Adipose tissue (tissue), 3 donors: Measurements from ENCODE around the gene UBA52. TPM values are rescaled to one million over a fixed set of nuclear protein-coding genes. Genes with fewer than 3 reads are reported as not detected.
A peak's percentile ranks its signal among the peaks of the same experiment; 100 is the strongest.
"Not testable (repeated sequence)": the region's sequence is repeated elsewhere in the genome, so short reads cannot be mapped to it uniquely, and the experiment has no call there.

ENCODE experiments used
- H3K27ac ChIP-seq: one replicate; pipeline ENCODE4 v1.5.1; 2013; ENCODE audit warnings: low read depth, low read length
- WGBS, 3 donors: extraction: QIAGEN DNeasy Blood & Tissue Kit; methylation state at CpG; one replicate each; pipeline ENCODE4 v1.1.7; 2013; 5-methylcytosine and 5-hydroxymethylcytosine counted together
- polyA plus RNA-seq, 3 donors: library from polyadenylated mRNA; stranded (reverse); fragments of 200-250 nt; gene quantifications; one replicate each; pipeline ENCODE4 v1.2.3, GENCODE V29; 2013
- donor health status: healthy with polysubstance abuse.
- donor health status: Bipolar disorder and iron deficiency.
- donor health status: healthy.

UBA52 gene
- polyA plus RNA-seq, 3 donors, result 844 to 1,559 (median 1,492) TPM

- H3K27ac ChIP-seq, result peak within 1 kb of the TSS; percentile 52
- WGBS, 3 donors, result 0 to 1% (median 0%) methylated on average over 54 to 72 of the region's 72 CpGs
Measured at GRCh38 chr19:18588611-18589379, 17.1 kb downstream of the UBA52 start, which contains the start of gene REX1BD. REX1BD (plus strand) TSS chr19:18588798; CDS start chr19:18588802, 4 bp downstream.

GRCh38 chr19:18589380-18590272 lies 18.0 kb downstream of the UBA52 start:
- H3K27ac ChIP-seq, result peak overlapping the region; percentile 52
- WGBS, 3 donors, result 10 to 27% (median 14%) methylated on average over 40 to 52 of the region's 52 CpGs

DNA sequence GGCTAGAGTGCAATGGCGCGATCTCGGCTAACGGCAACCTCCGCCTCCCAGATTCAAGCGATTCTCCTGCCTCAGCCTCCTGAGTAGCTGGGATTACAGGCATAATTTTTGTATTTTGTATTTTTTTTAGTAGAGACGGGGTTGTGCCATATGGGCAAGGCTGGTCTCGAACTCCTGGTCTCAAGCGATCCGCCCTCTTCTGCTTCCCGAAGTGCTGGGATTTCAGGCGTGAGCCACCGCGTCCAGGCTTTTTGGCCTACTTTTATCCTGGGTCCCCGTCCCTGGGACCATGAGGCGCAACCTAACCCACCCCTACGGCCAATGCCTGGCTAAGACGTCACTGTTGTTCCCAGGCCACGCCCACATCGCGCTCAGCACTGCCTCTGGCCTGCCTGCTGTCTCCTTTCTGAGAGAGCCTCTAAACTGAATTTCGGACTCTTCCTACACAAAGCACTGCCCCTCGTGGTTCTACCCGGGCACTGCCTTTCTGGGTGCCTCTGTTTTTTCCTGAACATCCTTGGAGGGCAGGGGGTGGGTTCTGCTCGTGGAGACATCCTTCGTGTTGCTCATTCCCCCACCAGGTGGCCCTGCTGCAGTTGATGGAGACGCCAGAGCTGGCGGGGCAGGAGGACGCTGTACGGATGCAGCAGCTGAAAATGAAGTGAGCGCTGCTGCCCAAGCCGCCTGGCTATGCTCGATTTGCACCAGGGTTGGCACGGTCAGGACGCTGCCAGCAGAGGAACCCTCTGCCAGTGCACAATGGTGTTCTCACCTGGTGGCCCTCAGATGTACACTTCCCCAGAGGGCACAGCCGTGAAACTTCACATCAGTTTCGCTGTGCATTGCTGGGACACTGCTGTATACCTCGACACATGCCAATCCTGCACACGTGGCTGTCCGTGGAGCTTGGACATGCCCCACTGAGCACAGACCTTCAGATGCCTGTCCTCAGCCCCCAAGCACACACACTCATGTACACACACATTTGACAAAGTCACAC lies 18.9 kb downstream of the UBA52 start:
- H3K27ac ChIP-seq, result no peak overlapping the region
- 79 to 81% (median 81%) methylated on average over 40 of the region's 40 CpGs for WGBS, 3 donors

DNA sequence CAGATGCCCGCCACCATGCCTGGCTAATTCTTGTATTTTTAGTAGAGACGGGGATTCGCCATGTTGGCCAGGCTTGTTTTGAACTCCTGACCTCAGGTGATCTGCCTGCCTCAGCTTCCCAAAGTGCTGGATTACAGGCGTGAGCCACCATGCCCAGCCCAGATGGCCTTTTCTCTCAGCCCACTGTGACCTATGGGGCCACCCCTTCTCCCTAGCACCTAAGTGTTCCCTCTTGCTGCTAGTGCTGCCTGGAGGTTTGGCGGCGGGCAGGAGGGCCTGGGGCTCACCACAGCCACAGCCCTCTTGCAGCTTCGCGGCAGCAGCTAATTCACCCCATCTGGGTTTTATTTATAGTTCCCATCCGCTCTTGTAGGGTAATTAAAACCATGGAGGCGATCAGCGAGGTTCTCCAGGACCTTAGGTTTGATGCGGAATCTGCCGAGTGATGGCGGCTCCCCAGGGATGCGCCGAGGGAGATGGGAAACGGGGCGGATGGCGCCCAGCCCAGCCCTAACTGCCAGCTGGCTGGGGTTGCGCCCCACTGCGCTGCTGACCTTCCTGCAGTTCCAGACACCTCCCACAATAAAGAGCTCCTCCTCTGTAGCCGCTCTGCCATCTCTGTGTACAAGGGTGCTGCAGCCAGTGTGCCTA lies 20.2 kb downstream of the UBA52 start:
- 88 to 92% (median 91%) methylated on average over 22 of the region's 22 CpGs for WGBS, 3 donors
- H3K27ac ChIP-seq, result no peak overlapping the region

- 74 to 86% (median 85%) methylated on average over 5 of the region's 5 CpGs for WGBS, 3 donors
- not testable (repeated sequence) for H3K27ac ChIP-seq
Measured at GRCh38 chr19:18592732-18593131, 21.1 kb downstream of the UBA52 start.

- 38 to 42% (median 40%) methylated on average over 24 to 25 of the region's 25 CpGs for WGBS, 3 donors
- no peak overlapping the region for H3K27ac ChIP-seq
Measured at GRCh38 chr19:18593367-18594095, 21.9 kb downstream of the UBA52 start.

DNA sequence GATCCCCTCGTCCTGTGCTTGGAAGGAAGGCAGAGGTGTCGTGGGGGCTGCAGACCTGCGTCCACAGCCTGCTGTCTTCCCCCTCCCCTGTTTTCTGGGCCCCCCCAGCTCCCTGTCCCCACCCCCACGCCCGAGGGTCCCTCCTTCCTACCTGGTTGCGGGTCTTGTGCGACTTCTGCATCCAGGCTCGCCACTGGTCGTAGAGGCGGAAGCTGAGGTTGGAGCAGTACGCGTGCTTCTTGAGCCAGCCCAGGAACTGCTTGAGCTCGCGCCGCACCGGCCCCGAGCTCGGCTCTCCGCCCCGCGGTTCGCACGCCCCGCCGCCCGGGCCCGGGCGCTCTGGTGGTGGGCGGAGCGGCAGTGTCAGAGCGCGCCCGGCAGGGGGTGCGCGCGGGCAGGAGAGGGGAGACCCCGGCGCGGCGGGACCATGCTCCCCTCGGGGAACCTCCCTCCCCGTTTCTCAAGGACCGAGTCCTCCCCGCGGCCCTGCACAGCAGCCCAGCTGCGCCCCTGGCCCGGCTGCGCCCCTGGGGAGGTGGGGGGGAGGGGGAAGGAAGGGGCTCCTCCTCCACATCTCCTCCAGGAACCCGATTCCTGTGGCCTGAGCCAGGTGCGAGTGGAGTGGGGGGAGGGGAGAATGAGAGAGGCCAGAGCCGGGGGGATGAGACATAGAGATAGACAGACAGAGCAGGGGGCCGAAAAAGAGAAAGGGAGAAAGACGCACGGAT lies 22.6 kb downstream of the UBA52 start:
- no peak overlapping the region for H3K27ac ChIP-seq
- 1% methylated on average over 48 to 54 of the region's 54 CpGs for WGBS, 3 donors

DNA sequence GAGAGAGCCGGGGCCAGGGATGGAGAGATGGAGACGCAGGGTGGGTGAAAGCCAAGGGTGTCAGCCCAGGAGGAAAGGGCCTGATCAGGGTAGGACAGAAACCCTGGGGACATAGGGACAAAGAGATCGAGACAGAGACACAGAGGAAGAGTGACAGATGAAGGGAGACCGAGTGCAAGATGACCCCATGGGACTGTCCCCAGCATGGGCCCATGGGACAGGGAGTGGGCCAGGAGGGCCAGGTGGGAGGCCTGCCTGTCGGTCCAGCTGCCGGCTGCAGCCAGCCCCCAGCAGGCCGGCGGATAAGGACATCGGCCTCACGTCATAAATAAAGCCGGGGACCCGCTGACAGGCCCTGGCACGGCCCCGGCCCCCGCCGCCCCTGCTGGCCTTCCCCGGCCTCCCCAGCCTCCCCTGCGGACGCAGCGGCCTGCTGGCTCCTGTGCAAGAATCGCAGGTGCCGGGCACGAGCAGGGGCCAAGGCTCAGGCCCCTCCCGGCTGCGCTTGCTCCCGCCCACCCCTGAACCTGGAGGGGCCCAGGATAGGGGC lies 23.2 kb downstream of the UBA52 start:
- WGBS, 3 donors, result 16 to 27% (median 20%) methylated on average over 25 to 26 of the region's 26 CpGs
- H3K27ac ChIP-seq, result no peak overlapping the region

DNA sequence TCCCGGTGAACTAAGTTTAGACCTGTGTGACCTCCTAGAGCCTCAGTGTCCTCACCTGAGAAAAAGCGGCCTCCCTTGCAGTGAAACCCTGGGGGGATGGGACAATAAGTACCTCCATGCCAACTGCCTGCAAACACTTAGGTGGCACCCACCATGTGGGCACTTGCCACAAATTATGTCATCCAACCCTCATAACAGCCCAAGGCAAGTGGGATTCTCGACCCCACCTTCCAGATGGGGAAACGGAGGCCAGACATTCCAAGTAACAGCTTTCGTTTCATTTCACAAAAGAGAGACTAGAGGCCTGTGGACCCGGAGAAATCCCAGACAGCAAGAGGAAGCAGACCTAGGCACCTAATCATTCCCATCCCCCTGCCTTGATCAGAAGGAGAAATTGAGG lies 23.8 kb downstream of the UBA52 start:
- H3K27ac ChIP-seq, result no peak overlapping the region
- 64 to 81% (median 78%) methylated on average over 6 of the region's 6 CpGs for WGBS, 3 donors

GRCh38 chr19:18596752-18597157 lies 25.1 kb downstream of the UBA52 start:
- WGBS, 3 donors, result 8 to 11% (median 10%) methylated on average over 16 to 21 of the region's 21 CpGs
- H3K27ac ChIP-seq, result no peak overlapping the region

DNA sequence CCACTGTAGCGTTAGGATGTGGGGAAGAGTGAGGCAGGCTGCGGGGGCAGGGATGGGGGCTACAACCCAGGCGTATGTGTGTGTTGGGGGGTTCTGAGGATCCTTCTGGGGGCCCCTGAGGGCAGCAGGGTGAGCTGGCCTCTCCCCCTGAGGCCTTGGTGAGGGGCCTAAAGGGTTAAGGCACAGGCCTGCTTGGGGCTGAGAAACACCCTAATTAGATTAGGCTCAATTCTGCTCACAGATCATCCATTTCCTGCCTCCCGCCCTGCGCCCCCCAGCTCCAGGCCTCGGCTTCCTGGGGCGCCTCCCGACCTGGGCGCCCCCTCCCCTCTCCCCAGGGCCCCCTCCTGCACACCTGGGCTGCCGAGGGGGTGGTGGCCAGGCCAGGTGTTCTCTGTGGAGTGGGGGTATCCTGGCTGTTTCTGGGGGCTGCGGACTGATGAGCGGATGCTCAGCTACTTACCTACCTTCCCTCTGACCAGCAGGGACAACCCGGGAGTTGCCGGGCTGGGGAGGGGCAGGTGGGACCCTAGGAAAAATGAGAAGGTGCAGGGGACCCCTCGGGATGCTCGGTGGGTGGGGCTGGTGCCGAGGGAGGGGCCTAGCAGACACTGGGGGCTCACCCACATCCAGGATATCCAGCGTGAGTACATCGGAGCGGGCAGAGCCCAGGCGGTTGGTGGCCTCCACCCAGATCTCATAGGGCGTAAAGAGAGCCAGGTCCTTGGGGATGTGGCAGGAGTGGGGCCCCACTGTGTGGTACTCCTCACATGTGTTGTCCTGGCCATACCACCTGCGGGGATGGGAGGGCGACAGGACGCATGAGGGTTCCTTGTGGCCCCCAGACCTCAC lies 26.4 kb downstream of the UBA52 start:
- WGBS, 3 donors, result 41 to 49% (median 42%) methylated on average over 25 of the region's 25 CpGs
- no peak overlapping the region for H3K27ac ChIP-seq

- no peak overlapping the region for H3K27ac ChIP-seq
- 70 to 90% (median 84%) methylated on average over 20 of the region's 20 CpGs for WGBS, 3 donors
Measured at GRCh38 chr19:18599485-18599884, 27.8 kb downstream of the UBA52 start.

DNA sequence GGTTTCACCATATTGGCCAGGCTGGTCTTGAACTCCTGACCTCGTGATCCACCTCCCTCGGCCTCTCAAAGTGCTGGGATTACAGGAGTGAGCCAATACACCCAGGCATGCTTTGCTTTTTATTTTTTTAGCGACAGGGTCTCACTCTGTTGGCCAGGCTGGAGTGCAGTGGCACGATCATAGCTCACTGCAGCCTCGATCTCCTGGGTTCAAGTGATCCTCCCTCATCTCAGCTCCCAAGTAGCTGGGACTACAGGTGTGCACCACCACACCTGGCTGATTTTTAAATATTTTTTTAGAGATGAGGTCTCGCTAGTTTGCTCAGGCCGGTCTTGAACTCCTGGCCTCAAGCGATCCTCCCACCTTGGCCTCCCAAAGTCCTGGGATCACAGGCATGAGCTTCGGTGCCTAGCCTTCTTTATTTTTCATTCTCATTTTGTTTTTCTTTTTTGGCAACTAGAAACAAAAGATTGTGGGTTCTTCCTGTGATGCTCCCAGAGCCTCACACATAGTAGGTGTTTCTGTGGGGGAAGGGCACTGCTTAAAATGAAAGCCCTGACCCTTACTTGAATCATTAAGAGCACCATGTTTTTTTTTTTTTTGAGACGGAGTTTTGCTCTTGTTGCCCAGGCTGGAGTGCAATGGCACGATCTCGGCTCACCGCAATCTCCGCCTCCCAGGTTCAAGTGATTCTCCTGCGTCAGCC lies 29.2 kb downstream of the UBA52 start:
- not testable (repeated sequence) for H3K27ac ChIP-seq
- WGBS, 3 donors, result 91 to 93% (median 92%) methylated on average over 15 of the region's 15 CpGs

- WGBS, 3 donors, result 75 to 85% (median 77%) methylated on average over 4 of the region's 4 CpGs
- no peak overlapping the region for H3K27ac ChIP-seq
Measured at GRCh38 chr19:18601875-18602274, 30.2 kb downstream of the UBA52 start.
